HuH-7.5 (cell line): ENCODE data around the gene SULT1E1.
"Not testable (repeated sequence)": the region's sequence is repeated elsewhere in the genome, so short reads cannot be mapped to it uniquely, and the experiment has no call there.

Experiments
- DNase-seq: peaks from one replicate; pipeline ENCODE4 v3.0.0; 2011; ENCODE audit warnings: low spot score

SULT1E1 gene

GRCh38 chr4:69843301-69843700, 16.6 kb downstream of the SULT1E1 start:
- DNase-seq, result no peak

- no peak for DNase-seq
Measured at GRCh38 chr4:69838977-69839376, 21.0 kb downstream of the SULT1E1 start.

- DNase-seq, result no peak
Measured at GRCh38 chr4:69836287-69836686, 23.7 kb downstream of the SULT1E1 start.

GRCh38 chr4:69835766-69836165, 24.2 kb downstream of the SULT1E1 start:
- DNase-seq, result no peak

- DNase-seq, result no peak
Measured at GRCh38 chr4:69833251-69833650, 26.7 kb downstream of the SULT1E1 start.

- DNase-seq, result peak; percentile 9
Measured at GRCh38 chr4:69832326-69833030, 27.5 kb downstream of the SULT1E1 start.

- DNase-seq, result no peak
Measured at GRCh38 chr4:69831646-69832325, 28.2 kb downstream of the SULT1E1 start.

GRCh38 chr4:69831270-69831627, 28.7 kb downstream of the SULT1E1 start:
- DNase-seq, result no peak

GRCh38 chr4:69830560-69831269, 29.2 kb downstream of the SULT1E1 start:
- DNase-seq, result no peak

- no peak for DNase-seq
Measured at GRCh38 chr4:69830192-69830559, 29.8 kb downstream of the SULT1E1 start.

- no peak for DNase-seq
Measured at GRCh38 chr4:69829678-69830077, 30.3 kb downstream of the SULT1E1 start.

GRCh38 chr4:69828828-69829227, 31.1 kb downstream of the SULT1E1 start:
- no peak for DNase-seq

- not testable (repeated sequence) for DNase-seq
Measured at GRCh38 chr4:69825056-69825455, 34.9 kb downstream of the SULT1E1 start.

- DNase-seq, result no peak
Measured at GRCh38 chr4:69823481-69824186, 36.3 kb downstream of the SULT1E1 start.

GRCh38 chr4:69823048-69823447, 36.9 kb downstream of the SULT1E1 start:
- DNase-seq, result no peak

- no peak for DNase-seq
Measured at GRCh38 chr4:69822198-69822597, 37.7 kb downstream of the SULT1E1 start.

- DNase-seq, result no peak
Measured at GRCh38 chr4:69818060-69818639, 41.8 kb downstream of the SULT1E1 start.

- no peak for DNase-seq
Measured at GRCh38 chr4:69816236-69816635, 43.7 kb downstream of the SULT1E1 start.

GRCh38 chr4:69813628-69814027, 46.3 kb downstream of the SULT1E1 start:
- DNase-seq, result no peak

- DNase-seq, result no peak
Measured at GRCh38 chr4:69811166-69811565, 48.8 kb downstream of the SULT1E1 start.

- DNase-seq, result no peak
Measured at GRCh38 chr4:69800599-69800998, 59.3 kb downstream of the SULT1E1 start.

- no peak for DNase-seq
Measured at GRCh38 chr4:69799337-69799736, 60.6 kb downstream of the SULT1E1 start.
